ENCODE measurements around the gene CNTNAP2.

The CNTNAP2 gene

DNA sequence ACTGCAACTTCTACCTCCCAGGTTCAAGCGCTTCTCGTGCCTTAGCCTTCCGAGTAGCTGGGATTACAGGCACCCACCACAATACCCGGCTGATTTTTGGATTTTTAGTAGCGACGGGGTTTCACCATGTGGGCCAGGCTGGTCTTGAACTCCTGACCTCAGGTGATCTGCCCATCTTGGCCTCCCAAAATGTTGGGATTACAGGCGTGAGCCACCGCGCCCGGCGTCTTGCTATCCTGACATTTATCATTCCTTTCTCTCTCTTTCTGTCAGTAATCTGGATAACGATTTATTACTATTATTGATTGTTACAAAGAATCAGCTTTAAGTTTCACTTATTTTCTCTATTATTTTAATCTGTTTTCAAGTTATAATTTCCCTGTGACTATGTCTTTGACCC, 548.4 kb downstream of the CNTNAP2 start:
- Histone ChIP-seq H3K27ac (no peak overlapping the region), H3K36me3 (ENCODE audit: insufficient read depth) (no peaks in the 10 kb centered on the region), H3K9ac (no peak overlapping the region), H2AFZ (ENCODE audit: low read depth) (no peak overlapping the region), H4K20me1 (ENCODE audit: insufficient read depth) (no peaks in the 10 kb centered on the region), H3K27me3 (ENCODE audit: insufficient read depth, low read depth) (no peaks in the 10 kb centered on the region), H3K4me1 (ENCODE audit: low read depth, poor library complexity, severe bottlenecking) (no peaks in the 10 kb centered on the region), H3K79me2 (ENCODE audit: insufficient read depth, low read depth) (no peaks in the 10 kb centered on the region), H3K4me2 (no peak overlapping the region), H3K4me3 (IDR thresholded peaks at IDR 0.05; ENCODE audit: insufficient read depth, low read depth, low read length) (no peak overlapping the region)
- TF ChIP-seq, protein P1, sequence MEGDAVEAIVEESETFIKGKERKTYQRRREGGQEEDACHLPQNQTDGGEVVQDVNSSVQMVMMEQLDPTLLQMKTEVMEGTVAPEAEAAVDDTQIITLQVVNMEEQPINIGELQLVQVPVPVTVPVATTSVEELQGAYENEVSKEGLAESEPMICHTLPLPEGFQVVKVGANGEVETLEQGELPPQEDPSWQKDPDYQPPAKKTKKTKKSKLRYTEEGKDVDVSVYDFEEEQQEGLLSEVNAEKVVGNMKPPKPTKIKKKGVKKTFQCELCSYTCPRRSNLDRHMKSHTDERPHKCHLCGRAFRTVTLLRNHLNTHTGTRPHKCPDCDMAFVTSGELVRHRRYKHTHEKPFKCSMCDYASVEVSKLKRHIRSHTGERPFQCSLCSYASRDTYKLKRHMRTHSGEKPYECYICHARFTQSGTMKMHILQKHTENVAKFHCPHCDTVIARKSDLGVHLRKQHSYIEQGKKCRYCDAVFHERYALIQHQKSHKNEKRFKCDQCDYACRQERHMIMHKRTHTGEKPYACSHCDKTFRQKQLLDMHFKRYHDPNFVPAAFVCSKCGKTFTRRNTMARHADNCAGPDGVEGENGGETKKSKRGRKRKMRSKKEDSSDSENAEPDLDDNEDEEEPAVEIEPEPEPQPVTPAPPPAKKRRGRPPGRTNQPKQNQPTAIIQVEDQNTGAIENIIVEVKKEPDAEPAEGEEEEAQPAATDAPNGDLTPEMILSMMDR (conservative IDR thresholded peaks at IDR 0.05; ENCODE audit: low read depth, low read length): no peak

GRCh38 chr7:146670532-146670931, 553.9 kb downstream of the CNTNAP2 start:
- Histone ChIP-seq H3K4me3 (IDR thresholded peaks at IDR 0.05; ENCODE audit: insufficient read depth, low read depth, low read length) (no peak overlapping the region), H2AFZ (ENCODE audit: low read depth) (no peak overlapping the region), H3K4me2 (no peak overlapping the region), H3K79me2 (ENCODE audit: insufficient read depth, low read depth) (no peaks in the 10 kb centered on the region), H3K36me3 (ENCODE audit: insufficient read depth) (no peaks in the 10 kb centered on the region), H3K4me1 (ENCODE audit: low read depth, poor library complexity, severe bottlenecking) (no peaks in the 10 kb centered on the region), H3K27me3 (ENCODE audit: insufficient read depth, low read depth) (0 out of 2 replicates have a peak, but pooled peaks cover 2% of the 10 kb centered on the region), H3K27ac (no peak overlapping the region), H4K20me1 (ENCODE audit: insufficient read depth) (no peaks in the 10 kb centered on the region), H3K9ac (no peak overlapping the region)
- TF ChIP-seq, protein P1 (conservative IDR thresholded peaks at IDR 0.05; ENCODE audit: low read depth, low read length): no peak

DNA sequence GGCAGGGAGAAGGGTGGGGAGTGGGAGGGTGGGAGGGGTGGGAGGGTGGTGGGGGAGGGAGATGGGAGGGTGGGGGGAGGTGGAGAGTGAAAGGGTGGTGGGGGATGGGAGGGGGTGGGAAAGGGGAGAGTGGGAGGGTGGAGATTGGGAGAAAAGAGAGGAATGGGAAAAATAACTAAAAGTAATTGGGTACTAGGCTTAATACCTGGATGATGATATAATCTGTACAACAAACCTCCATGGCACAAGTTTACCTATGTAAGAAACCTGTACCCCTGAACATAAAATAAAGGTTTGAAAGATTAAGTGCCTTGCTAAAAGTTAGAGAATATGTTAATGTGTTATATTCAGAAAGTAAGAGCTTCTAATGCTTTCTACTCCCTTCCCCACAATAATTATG, 564.9 kb downstream of the CNTNAP2 start:
- Histone ChIP-seq H3K9ac (no peak overlapping the region), H3K4me1 (ENCODE audit: low read depth, poor library complexity, severe bottlenecking) (no peaks in the 10 kb centered on the region), H3K4me2 (no peak overlapping the region)

DNA sequence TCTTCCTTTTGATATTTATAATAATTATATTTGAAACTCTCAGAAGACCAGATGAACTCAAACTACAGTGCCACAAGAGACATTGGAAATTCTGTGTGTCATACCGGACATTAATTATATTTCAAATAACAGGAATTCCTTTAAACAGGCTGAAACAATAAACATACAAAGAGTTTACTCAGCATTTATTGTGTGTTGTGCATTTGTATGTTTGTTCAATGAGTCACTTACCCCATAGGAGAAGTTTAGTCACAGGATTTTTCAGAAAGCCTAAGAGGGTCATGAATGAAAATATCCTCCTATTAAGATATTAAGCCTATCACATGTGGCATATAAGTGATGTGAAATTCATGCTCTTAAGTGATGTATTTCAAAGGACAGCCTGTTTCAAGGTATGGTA, 566.8 kb downstream of the CNTNAP2 start:
- H3K4me1 ChIP-seq (ENCODE audit: low read depth, poor library complexity, severe bottlenecking): no peaks in the 10 kb centered on the region
- TF ChIP-seq, protein P1 (conservative IDR thresholded peaks at IDR 0.05; ENCODE audit: low read depth, low read length): no peak

More for the DNA sequence above, 564.9 kb downstream of the CNTNAP2 start:
- no peaks in the 10 kb centered on the region for H3K36me3 ChIP-seq (ENCODE audit: insufficient read depth)
- no peak overlapping the region for H2AFZ ChIP-seq (ENCODE audit: low read depth)
- no peaks in the 10 kb centered on the region for H4K20me1 ChIP-seq (ENCODE audit: insufficient read depth)
- no peaks in the 10 kb centered on the region for H3K79me2 ChIP-seq (ENCODE audit: insufficient read depth, low read depth)
- H3K4me3 ChIP-seq (IDR thresholded peaks at IDR 0.05; ENCODE audit: insufficient read depth, low read depth, low read length): no peak overlapping the region
- no peak overlapping the region for H3K27ac ChIP-seq
- TF ChIP-seq, protein P1 (conservative IDR thresholded peaks at IDR 0.05; ENCODE audit: low read depth, low read length): no peak
- H3K27me3 ChIP-seq (ENCODE audit: insufficient read depth, low read depth): no peaks in the 10 kb centered on the region

More for the DNA sequence above, 566.8 kb downstream of the CNTNAP2 start:
- Histone ChIP-seq H2AFZ (ENCODE audit: low read depth) (no peak overlapping the region), H4K20me1 (ENCODE audit: insufficient read depth) (no peaks in the 10 kb centered on the region), H3K79me2 (ENCODE audit: insufficient read depth, low read depth) (no peaks in the 10 kb centered on the region), H3K27me3 (ENCODE audit: insufficient read depth, low read depth) (no peaks in the 10 kb centered on the region), H3K36me3 (ENCODE audit: insufficient read depth) (no peaks in the 10 kb centered on the region), H3K27ac (no peak overlapping the region), H3K4me2 (no peak overlapping the region), H3K9ac (no peak overlapping the region), H3K4me3 (IDR thresholded peaks at IDR 0.05; ENCODE audit: insufficient read depth, low read depth, low read length) (no peak overlapping the region)

All from KMS-11 (cell line).